Lung (tissue), 12 donors: ENCODE results near the gene ENGASE. TPM values are rescaled to one million over a fixed set of nuclear protein-coding genes. Genes with fewer than 3 reads are reported as not detected.

Experiments
- ATAC-seq: fragments of 200-7000 bp; cut with Tn5 transposase; one replicate; pipeline ENCODE4 v1.9.1; 2020; ENCODE audit warnings: moderate number of reproducible peaks; ENCODE audit not compliant: insufficient read depth, low FRiP score
- DNase-seq, 3 donors: peaks; one replicate each; pipeline ENCODE4 v3.0.0-alpha.2; 2013 to 2017
- H3K27ac ChIP-seq, 2 donors: one replicate each; pipeline ENCODE4 v1.5.1; 2013; ENCODE audit warnings: mild to moderate bottlenecking in 2 of 2, moderate library complexity in 2 of 2, control low read depth in 1 of 2, inconsistent platforms in 1 of 2, low read depth in 1 of 2, low read length in 1 of 2
- H3K27me3 ChIP-seq, 3 donors: one replicate each; pipeline ENCODE4 v1.5.1; 2013; ENCODE audit warnings: low read length in 2 of 3; ENCODE audit not compliant: control insufficient read depth in 3 of 3, insufficient read depth in 3 of 3
- H3K36me3 ChIP-seq, 4 donors: one replicate each; pipeline ENCODE4 v1.5.1; 2013; ENCODE audit warnings: low read length in 4 of 4, mild to moderate bottlenecking in 1 of 4, moderate library complexity in 1 of 4; ENCODE audit not compliant: control insufficient read depth in 4 of 4, insufficient read depth in 4 of 4
- H3K4me1 ChIP-seq, 5 donors: one replicate each; pipeline ENCODE4 v1.5.1; 2013; ENCODE audit warnings: low read length in 5 of 5, mild to moderate bottlenecking in 2 of 5, moderate library complexity in 1 of 5; ENCODE audit not compliant: control insufficient read depth in 5 of 5, insufficient read depth in 5 of 5
- H3K4me3 ChIP-seq: one replicate; pipeline ENCODE4 v1.5.1; 2013; ENCODE audit warnings: mild to moderate bottlenecking, control low read depth, moderate library complexity
- H3K9ac ChIP-seq, 2 donors: one replicate each; pipeline ENCODE4 v1.5.1; 2013; ENCODE audit warnings: low read length in 2 of 2, control low read depth in 1 of 2; ENCODE audit not compliant: insufficient read depth in 1 of 2
- H3K9me3 ChIP-seq, 4 donors: one replicate each; pipeline ENCODE4 v1.5.1; 2013; ENCODE audit warnings: low read length in 3 of 4, mild to moderate bottlenecking in 1 of 4, moderate library complexity in 1 of 4; ENCODE audit not compliant: control insufficient read depth in 4 of 4, insufficient read depth in 3 of 4
- WGBS, 2 donors: extraction: QIAGEN DNeasy Blood & Tissue Kit; methylation state at CpG; one replicate each; pipeline ENCODE4 v1.1.7; 2013; 5-methylcytosine and 5-hydroxymethylcytosine counted together
- polyA plus RNA-seq, 2 donors: library from polyadenylated mRNA; stranded (reverse); fragments of 200-250 nt; gene quantifications; one replicate each; pipeline ENCODE4 v1.2.1, GENCODE V29; 2013
- total RNA-seq, 2 donors: library from RNA; depleted of rRNA in 1 of 2; stranded (reverse); fragments of >200 nt in 1 of 2; gene quantifications; one replicate each; pipeline ENCODE4 v1.2.1, GENCODE V29; 2014 to 2021
- TF ChIP-seq, protein P1 (sequence below): IDR thresholded peaks from 2 replicates; pipeline ENCODE4 v1.5.1; 2012; ENCODE audit warnings: mild to moderate bottlenecking; ENCODE audit errors: control extremely low read depth, extremely low read depth
- donor health status: control.
- donor health status: control.
- donor health status: Bipolar disorder and iron deficiency.
- donor health status: healthy.
- donor health status: DM: yes; HTN: yes; CAD: no.

Gene ENGASE
- total and polyA plus RNA-seq, 4 donors, result 19.0 to 45.7 (median 32.5) TPM

DNA sequence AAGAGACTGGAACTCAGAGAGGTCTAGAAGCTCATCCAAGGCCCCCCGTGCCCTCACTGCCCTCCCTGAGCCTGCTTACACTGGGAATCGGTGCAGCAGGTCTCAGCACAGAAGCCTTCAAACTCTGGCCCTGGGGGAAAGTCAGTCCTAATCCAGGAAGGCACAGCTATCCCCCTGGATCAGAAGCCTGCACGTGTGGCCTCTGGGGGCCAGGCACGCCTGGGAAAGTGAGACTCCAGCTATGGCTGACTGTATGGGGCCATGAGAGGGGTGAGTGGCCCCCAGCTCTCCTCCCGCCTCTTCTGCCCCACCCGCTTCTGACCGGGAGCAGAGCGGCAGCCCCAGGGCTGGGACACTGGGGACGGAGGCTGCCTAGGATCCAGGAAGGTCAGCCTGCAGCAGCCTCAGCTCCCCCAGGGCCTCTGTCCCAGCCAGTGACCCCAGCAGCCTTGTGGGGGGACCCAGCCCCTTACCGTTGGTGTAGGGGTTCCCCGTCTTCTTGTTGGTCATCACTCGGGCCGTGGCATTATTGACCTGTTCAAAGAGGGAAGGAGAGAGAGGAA is 26.6 kb downstream of the ENGASE start:
- Histone ChIP-seq H3K9me3 (no peaks in the 10 kb centered on the region), H3K27me3 (peaks cover 4 to 43% (median 11%) of the 10 kb centered on the region in 3 donors), H3K9ac (no peak overlapping the region), H3K4me1 (peaks cover 0 to 5% (median 0%) of the 10 kb centered on the region in 5 donors), H3K36me3 (no peaks in the 10 kb centered on the region), H3K27ac (no peak overlapping the region), H3K4me3 (no peak overlapping the region)
- WGBS, 2 donors, result 58 to 67% methylated on average over 9 to 13 of the region's 13 CpGs
- DNase-seq (no peak), ATAC-seq (no peak)
- TF ChIP-seq, protein P1, sequence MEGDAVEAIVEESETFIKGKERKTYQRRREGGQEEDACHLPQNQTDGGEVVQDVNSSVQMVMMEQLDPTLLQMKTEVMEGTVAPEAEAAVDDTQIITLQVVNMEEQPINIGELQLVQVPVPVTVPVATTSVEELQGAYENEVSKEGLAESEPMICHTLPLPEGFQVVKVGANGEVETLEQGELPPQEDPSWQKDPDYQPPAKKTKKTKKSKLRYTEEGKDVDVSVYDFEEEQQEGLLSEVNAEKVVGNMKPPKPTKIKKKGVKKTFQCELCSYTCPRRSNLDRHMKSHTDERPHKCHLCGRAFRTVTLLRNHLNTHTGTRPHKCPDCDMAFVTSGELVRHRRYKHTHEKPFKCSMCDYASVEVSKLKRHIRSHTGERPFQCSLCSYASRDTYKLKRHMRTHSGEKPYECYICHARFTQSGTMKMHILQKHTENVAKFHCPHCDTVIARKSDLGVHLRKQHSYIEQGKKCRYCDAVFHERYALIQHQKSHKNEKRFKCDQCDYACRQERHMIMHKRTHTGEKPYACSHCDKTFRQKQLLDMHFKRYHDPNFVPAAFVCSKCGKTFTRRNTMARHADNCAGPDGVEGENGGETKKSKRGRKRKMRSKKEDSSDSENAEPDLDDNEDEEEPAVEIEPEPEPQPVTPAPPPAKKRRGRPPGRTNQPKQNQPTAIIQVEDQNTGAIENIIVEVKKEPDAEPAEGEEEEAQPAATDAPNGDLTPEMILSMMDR, result no peak

DNA sequence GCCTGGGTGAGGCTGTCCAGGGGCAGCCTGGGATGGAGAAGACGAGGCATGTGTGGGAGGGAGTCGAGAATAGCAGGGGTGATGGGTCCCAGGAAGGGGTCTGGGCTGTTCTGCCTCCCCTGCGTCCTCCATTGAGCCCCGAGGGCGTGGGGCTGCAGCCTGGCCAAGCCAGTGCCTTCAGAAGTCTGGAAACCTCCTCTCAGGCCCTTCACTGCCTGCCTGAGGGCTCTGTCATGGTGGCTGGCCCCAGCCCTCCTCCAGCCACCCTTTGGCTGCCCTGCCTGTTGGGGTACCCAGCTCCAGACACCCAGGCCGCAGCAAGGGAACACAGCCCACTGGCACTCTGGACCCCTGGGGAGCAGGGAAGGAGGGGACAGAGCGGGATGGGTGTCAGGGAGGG is 27.6 kb downstream of the ENGASE start:
- H3K4me3 ChIP-seq, result no peak overlapping the region
- peaks cover 0 to 5% (median 0%) of the 10 kb centered on the region in 5 donors for H3K4me1 ChIP-seq
- DNase-seq (no peak), ATAC-seq (no peak)
- TF ChIP-seq, protein P1, result no peak
- H3K9ac ChIP-seq, result no peak overlapping the region
- H3K9me3 ChIP-seq, result no peaks in the 10 kb centered on the region
- H3K36me3 ChIP-seq, result no peaks in the 10 kb centered on the region
- H3K27me3 ChIP-seq, result peaks cover 4 to 32% (median 9%) of the 10 kb centered on the region in 3 donors
- WGBS, 2 donors, result 78 to 90% methylated on average over 6 to 7 of the region's 7 CpGs
- no peak overlapping the region for H3K27ac ChIP-seq

DNA sequence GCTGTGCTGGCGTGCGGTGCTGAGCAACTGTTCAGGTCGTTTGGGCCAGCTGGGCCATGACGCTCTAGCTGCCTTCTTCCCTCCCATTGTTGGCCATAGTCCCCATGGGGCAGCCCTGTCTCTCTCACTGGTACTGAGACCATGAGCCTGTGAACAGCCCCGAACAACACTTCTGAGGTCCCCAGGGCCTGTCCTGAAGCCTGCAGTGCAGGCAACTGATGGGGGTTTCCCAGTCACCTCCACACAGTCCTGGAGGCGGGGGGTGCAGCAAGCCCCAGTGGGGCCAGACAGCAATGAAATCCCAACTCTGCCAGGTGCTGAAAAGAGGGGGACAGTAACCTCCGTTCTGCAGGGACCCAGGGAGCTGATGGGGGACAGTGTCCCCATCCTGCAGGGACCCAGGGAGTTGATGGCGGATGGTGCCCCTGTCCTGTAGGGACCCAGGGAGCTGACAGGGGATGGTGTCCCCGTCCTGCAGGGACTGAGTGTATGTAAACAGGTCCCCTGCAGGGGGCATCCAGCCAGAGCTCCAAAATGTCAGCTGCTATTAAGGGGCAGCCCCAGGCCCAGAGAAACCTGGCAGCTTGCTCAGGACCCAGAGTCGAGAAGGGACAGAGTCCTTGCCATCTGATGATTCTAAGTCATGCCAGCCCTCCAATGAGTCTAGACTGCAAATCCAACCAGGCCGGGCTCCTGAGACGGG is 30.4 kb downstream of the ENGASE start:
- TF ChIP-seq, protein P1, result no peak
- H3K4me3 ChIP-seq, result no peak overlapping the region
- no peaks in the 10 kb centered on the region for H3K9me3 ChIP-seq
- ATAC-seq (no peak), DNase-seq (no peak)
- WGBS, 2 donors, result 80 to 86% methylated on average over 9 to 12 of the region's 12 CpGs
- H3K27ac ChIP-seq, result no peak overlapping the region
- peaks cover 0 to 19% (median 4%) of the 10 kb centered on the region in 3 donors for H3K27me3 ChIP-seq
- no peaks in the 10 kb centered on the region for H3K36me3 ChIP-seq
- peaks cover 0 to 5% (median 0%) of the 10 kb centered on the region in 5 donors for H3K4me1 ChIP-seq
- H3K9ac ChIP-seq, result no peak overlapping the region
